HepG2 (cell line): ENCODE measurements around the gene CCER1. TPM values are rescaled to one million over a fixed set of nuclear protein-coding genes. Genes with fewer than 3 reads are reported as not detected.

Source experiments
- ATAC-seq: fragments of 200-7000 bp; cut with Tn5 transposase; 3 replicates; pipeline ENCODE4 v1.9.1; 2020; ENCODE audit warnings: mild to moderate bottlenecking, moderate library complexity
- BruUV-seq: library from RNA; stranded (reverse); fragments of 400-500 nt; replicated peaks from 2 replicates; lab custom pipeline; 2021; lab: Mats Ljungman, UMichigan
- CTCF ChIA-PET: fragments of 300-600 bp; formaldehyde crosslinking; extraction: SDS; loops from one replicate; lab custom pipeline; 2021; ENCODE audit warnings: low total read pairs, inconsistent platforms, low intra/inter-chr PET ratio; lab: Yijun Ruan, JAX
- POLR2A ChIA-PET: fragments of 350-600 bp; sonication (Branson Sonifier 250); formaldehyde crosslinking; loops from one replicate; lab custom pipeline; 2020; ENCODE audit warnings: antibody characterized with exemption, inconsistent platforms; lab: Yijun Ruan, JAX
- DNase-seq: peaks from one replicate; pipeline ENCODE4 v3.0.0-alpha.2; 2015; ENCODE audit warnings: low spot score
- FAIRE-seq: peaks from 3 replicates; lab custom pipeline; 2011; peaks lifted over from hg19 to GRCh38; lab: Jason Lieb, UNC
- H2AFZ ChIP-seq: one replicate; pipeline ENCODE4 v1.6.1; 2011; ENCODE audit warnings: low read length, inconsistent platforms
- H3K27ac ChIP-seq: fragments of 300-600 bp; 3 replicates; pipeline ENCODE4 v1.8.0; 2011; ENCODE audit warnings: mixed run types, mild to moderate bottlenecking, mixed read lengths, low read length, inconsistent platforms; ENCODE audit not compliant: insufficient read depth; ENCODE audit errors: extremely low read length
- H3K27me3 ChIP-seq, 2 experiments: fragments of 200-600 bp in 1 of 2; 2 replicates in 1 of 2; 3 replicates in 1 of 2; pipeline versions ENCODE4 v1.6.0 to v1.8.0; 2011; ENCODE audit warnings: low read length in 2 of 2, mild to moderate bottlenecking in 2 of 2, moderate library complexity in 2 of 2, inconsistent platforms in 1 of 2; ENCODE audit not compliant: insufficient read depth in 2 of 2, control insufficient read depth in 1 of 2
- H3K36me3 ChIP-seq, 2 experiments: fragments of 200-600 bp in 1 of 2; replicated peaks in 1 of 2; 2 replicates in 1 of 2; 3 replicates in 1 of 2; pipeline versions ENCODE4 v1.5.1 to v1.8.0; 2011; ENCODE audit warnings: low read length in 2 of 2, inconsistent platforms in 1 of 2; ENCODE audit not compliant: insufficient read depth in 2 of 2, control insufficient read depth in 1 of 2
- H3K4me1 ChIP-seq: 2 replicates; pipeline ENCODE4 v1.5.1; 2012; ENCODE audit warnings: low read length, inconsistent platforms; ENCODE audit not compliant: insufficient read depth
- H3K4me2 ChIP-seq: 2 replicates; pipeline ENCODE4 v1.6.0; 2011; ENCODE audit warnings: low read depth, low read length, inconsistent platforms
- H3K4me3 ChIP-seq, 3 experiments: fragments of 200-600 bp in 1 of 3; sonication (generic), shearing (Covaris generic) in 1 of 3; replicated peaks in 1 of 3; 2 replicates each; pipeline ENCODE4 v1.5.1; 2011 to 2016; ENCODE audit warnings: low read length in 3 of 3, inconsistent platforms in 2 of 3, low read depth in 2 of 3, mild to moderate bottlenecking in 2 of 3, control low read depth in 1 of 3, mixed read lengths in 1 of 3; ENCODE audit not compliant: insufficient read depth in 1 of 3
- H3K79me2 ChIP-seq: one replicate; pipeline ENCODE4 v1.6.1; 2011; ENCODE audit warnings: low read length, inconsistent platforms; ENCODE audit not compliant: insufficient read depth
- H3K9ac ChIP-seq: 2 replicates; pipeline ENCODE4 v1.6.0; 2011; ENCODE audit warnings: mild to moderate bottlenecking, low read depth, low read length, inconsistent platforms; ENCODE audit not compliant: insufficient read depth
- H3K9me3 ChIP-seq: 2 replicates; pipeline ENCODE4 v1.5.1; 2012; ENCODE audit warnings: mild to moderate bottlenecking, low read length
- H4K20me1 ChIP-seq: 2 replicates; pipeline ENCODE4 v1.6.0; 2011; ENCODE audit warnings: inconsistent platforms, mild to moderate bottlenecking, low read length, moderate library complexity; ENCODE audit not compliant: insufficient read depth
- EZH2 ChIP-seq: conservative IDR thresholded peaks from 2 replicates; pipeline ENCODE4 v1.6.1; 2012; ENCODE audit warnings: mild to moderate bottlenecking, low read depth, low read length, moderate library complexity
- FOXO1 ChIP-seq: sonication (generic); formaldehyde crosslinking; IDR thresholded peaks from 2 replicates; pipeline ENCODE4 v1.4.0; 2020; ENCODE audit warnings: missing genetic modification reagents
- FOXP1 ChIP-seq, 2 experiments: fragments of 450-650 bp in 1 of 2; IDR thresholded peaks; 2 replicates each; pipeline ENCODE4 v1.6.1; 2017 to 2018; ENCODE audit warnings: antibody characterized with exemption in 1 of 2
- HNF4A ChIP-seq: sonication (generic); formaldehyde crosslinking; IDR thresholded peaks from 2 replicates; pipeline ENCODE4 v1.4.0; 2020; ENCODE audit warnings: missing genetic modification reagents
- JDP2 ChIP-seq: sonication (generic); formaldehyde crosslinking; IDR thresholded peaks from 2 replicates; pipeline ENCODE4 v1.8.1; 2022; ENCODE audit warnings: missing genetic modification reagents, borderline replicate concordance
- JUNB ChIP-seq: sonication (generic); formaldehyde crosslinking; IDR thresholded peaks from 2 replicates; pipeline ENCODE4 v1.8.0; 2022; ENCODE audit warnings: missing genetic modification reagents, mild to moderate bottlenecking, borderline replicate concordance
- MED13 ChIP-seq: sonication (generic); formaldehyde crosslinking; IDR thresholded peaks from 2 replicates; pipeline ENCODE4 v1.5.0; 2020; ENCODE audit warnings: missing genetic modification reagents
- MEF2D ChIP-seq: sonication (generic); formaldehyde crosslinking; IDR thresholded peaks from 2 replicates; pipeline ENCODE4 v1.5.1; 2020; ENCODE audit warnings: mild to moderate bottlenecking, missing genetic modification reagents
- MTA3 ChIP-seq: sonication (generic); formaldehyde crosslinking; IDR thresholded peaks from 2 replicates; pipeline ENCODE4 v1.4.0; 2020; ENCODE audit warnings: missing genetic modification reagents
- MTF1 ChIP-seq: sonication (generic); formaldehyde crosslinking; IDR thresholded peaks from 2 replicates; pipeline ENCODE4 v1.5.0; 2020; ENCODE audit warnings: missing genetic modification reagents
- NKX3-1 ChIP-seq: sonication (generic); formaldehyde crosslinking; IDR thresholded peaks from 2 replicates; pipeline ENCODE4 v1.5.0; 2020; ENCODE audit warnings: missing genetic modification reagents
- RFXANK ChIP-seq: IDR thresholded peaks from 2 replicates; pipeline ENCODE4 v1.6.1; 2016
- SMARCE1 ChIP-seq: fragments of 450-650 bp; IDR thresholded peaks from 2 replicates; pipeline ENCODE4 v1.6.1; 2017; ENCODE audit warnings: borderline replicate concordance
- SRY ChIP-seq: sonication (generic); formaldehyde crosslinking; IDR thresholded peaks from 2 replicates; pipeline ENCODE4 v1.8.0; 2022; ENCODE audit warnings: mild to moderate bottlenecking, missing genetic modification reagents
- TFDP1 ChIP-seq: IDR thresholded peaks from 2 replicates; pipeline ENCODE4 v1.6.1; 2016; ENCODE audit warnings: missing compliant biosample characterization, missing genetic modification reagents, borderline replicate concordance
- TMF1 ChIP-seq: sonication (generic); formaldehyde crosslinking; IDR thresholded peaks from 2 replicates; pipeline ENCODE4 v1.8.1; 2022; ENCODE audit warnings: low read depth, missing genetic modification reagents
- ZNF512 ChIP-seq: sonication (generic); formaldehyde crosslinking; IDR thresholded peaks from 2 replicates; pipeline ENCODE4 v1.4.0; 2020; ENCODE audit warnings: mild to moderate bottlenecking, missing genetic modification reagents
- ZSCAN31 ChIP-seq: sonication (generic); formaldehyde crosslinking; IDR thresholded peaks from 2 replicates; pipeline ENCODE4 v1.5.0; 2020; ENCODE audit warnings: low read depth, mild to moderate bottlenecking, missing genetic modification reagents
- in situ Hi-C: cut with HindIII; loops from 2 replicates; pipeline ENCODE4 v1.10.0; 2017; ENCODE audit warnings: low pct_unique_long_range_greater_than_20kb; ENCODE audit not compliant: extremely low pct_ligation_motif_present
- intact Hi-C: fragments of 100-400 bp; cut with micrococcal nuclease; formaldehyde crosslinking; loops from one replicate; pipeline ENCODE4 v1.10.0; 2022; ENCODE audit not compliant: unreplicated experiment
- polyA plus RNA-seq, 8 experiments: library from polyadenylated mRNA; depleted of rRNA in 3 of 8; stranded (reverse) in 7 of 8; unstranded in 1 of 8; fragments of >200 nt; fragmentation: Illumina TruSeq in 4 of 8; extraction: Trizol in 4 of 8; gene quantifications; 2 replicates each; pipeline versions ENCODE4 v1.2.1 to v1.2.3, GENCODE V29; 2011 to 2016; ENCODE audit warnings: low read depth in 4 of 8, missing spikeins in 1 of 8, mixed read lengths in 1 of 8; ENCODE audit not compliant: insufficient read depth in 1 of 8
- total RNA-seq, 5 experiments: library from RNA; depleted of rRNA; stranded (reverse); fragments of >200 nt; fragmentation: Illumina TruSeq; extraction: Trizol; gene quantifications; 2 replicates each; pipeline ENCODE4 v1.2.3, GENCODE V29; 2016; ENCODE audit warnings: low read depth in 1 of 5
- TF ChIP-seq, protein P1 (sequence below): sonication (generic); formaldehyde crosslinking; IDR thresholded peaks from 2 replicates; pipeline ENCODE4 v1.8.1; 2023; ENCODE audit warnings: mild to moderate bottlenecking, missing genetic modification reagents

The CCER1 gene
- total and polyA plus RNA-seq, 2 of the 13 experiments (the other 11 are each of a cell fraction or from before 2014, with no cell fraction given), result not detected

- H3K79me2 ChIP-seq, result no peaks in the 10 kb centered on the region
- FAIRE-seq (no peak), DNase-seq (no peak), ATAC-seq (no peak)
- no peaks in the 10 kb centered on the region for H3K27me3 ChIP-seq
- no TSS peak for BruUV-seq
- no peaks in the 10 kb centered on the region for H4K20me1 ChIP-seq
- no peak overlapping the region for H3K9ac ChIP-seq
- TF ChIP-seq EZH2, result no peak
- TF ChIP-seq, protein P1, sequence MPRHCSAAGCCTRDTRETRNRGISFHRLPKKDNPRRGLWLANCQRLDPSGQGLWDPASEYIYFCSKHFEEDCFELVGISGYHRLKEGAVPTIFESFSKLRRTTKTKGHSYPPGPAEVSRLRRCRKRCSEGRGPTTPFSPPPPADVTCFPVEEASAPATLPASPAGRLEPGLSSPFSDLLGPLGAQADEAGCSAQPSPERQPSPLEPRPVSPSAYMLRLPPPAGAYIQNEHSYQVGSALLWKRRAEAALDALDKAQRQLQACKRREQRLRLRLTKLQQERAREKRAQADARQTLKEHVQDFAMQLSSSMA (CRISPR knock-in tag), result no peak
- no peak for TF ChIP-seq MEF2D
- TF ChIP-seq NKX3-1 (CRISPR knock-in tag), result no peak
- no peak for TF ChIP-seq RFXANK (CRISPR knock-in tag)
- no peak for TF ChIP-seq TMF1
- TF ChIP-seq SMARCE1, result no peak
- no peak for TF ChIP-seq SRY
- no peak for TF ChIP-seq FOXO1 (CRISPR knock-in tag)
- no peak for TF ChIP-seq TFDP1
- no peak for TF ChIP-seq MTF1 (CRISPR knock-in tag)
- no peak for TF ChIP-seq ZNF512
- no peak for TF ChIP-seq JDP2 (CRISPR knock-in tag)
- no peak for TF ChIP-seq MTA3 (CRISPR knock-in tag)
- TF ChIP-seq JUNB (CRISPR knock-in tag), result no peak
- TF ChIP-seq HNF4A (CRISPR knock-in tag), result no peak
- no peak for TF ChIP-seq MED13 (CRISPR knock-in tag)
- TF ChIP-seq ZSCAN31 (CRISPR knock-in tag), result no peak
- TF ChIP-seq FOXP1 (IDR thresholded peaks at IDR 0.05), result no peak
- TF ChIP-seq FOXP1 (CRISPR knock-in tag; IDR thresholded peaks at IDR 0.05), result no peak
- H2AFZ ChIP-seq, result no peak overlapping the region
- intact Hi-C loops (no loop called here), in situ Hi-C loops (loop anchor here (25.0 kb wide), 1 partner anchor 386 kb away; no protein-coding TSS in a partner anchor)
- no peaks in the 10 kb centered on the region for H3K9me3 ChIP-seq
- H3K4me1 ChIP-seq, result no peaks in the 10 kb centered on the region
- ChIA-PET CTCF (no interaction called here), POLR2A (no interaction called here)
- no peak overlapping the region for H3K27ac ChIP-seq
- H3K4me3 ChIP-seq, result no peak overlapping the region
- no peaks in the 10 kb centered on the region for H3K36me3 ChIP-seq
- H3K4me2 ChIP-seq, result no peak overlapping the region
These were observed 3.4 kb downstream of the CCER1 start for GRCh38 chr12:90951432-90952105.
